Left ventricle myocardium inferior (tissue), 1 donor: ENCODE results near the gene PRICKLE2. TPM values are rescaled to one million over a fixed set of nuclear protein-coding genes. Genes with fewer than 3 reads are reported as not detected.

Source experiments
- DNase-seq: peaks from one replicate; pipeline ENCODE4 v3.0.0-alpha.2; 2020
- H3K27ac ChIP-seq: fragments of 200-600 bp; replicated peaks from 2 replicates; pipeline ENCODE4 v1.8.0; 2021
- H3K27me3 ChIP-seq: fragments of 200-600 bp; 2 replicates; pipeline ENCODE4 v1.8.0; 2021; ENCODE audit warnings: low read depth
- H3K36me3 ChIP-seq: fragments of 200-600 bp; 2 replicates; pipeline ENCODE4 v1.8.0; 2021
- H3K4me1 ChIP-seq: fragments of 200-600 bp; 2 replicates; pipeline ENCODE4 v1.8.0; 2021
- H3K4me3 ChIP-seq: fragments of 200-600 bp; 2 replicates; pipeline ENCODE4 v1.8.0; 2021; ENCODE audit warnings: mild to moderate bottlenecking, moderate library complexity
- H3K9me3 ChIP-seq: fragments of 200-600 bp; replicated peaks from 2 replicates; pipeline ENCODE4 v1.8.0; 2021
- CTCF ChIP-seq: fragments of 200-600 bp; IDR thresholded peaks from 2 replicates; pipeline ENCODE4 v1.8.0; 2021; ENCODE audit warnings: antibody characterized with exemption, mild to moderate bottlenecking, borderline replicate concordance
- intact Hi-C: fragments of 100-400 bp; cut with micrococcal nuclease; formaldehyde crosslinking; loops from one replicate; pipeline ENCODE4 v1.11.0; 2022
- total RNA-seq: library from RNA; stranded (reverse); fragmentation: NEBNext Ultra II Directional; extraction: Animal tissue kit (Norgen Biotek cat#: 25700); gene quantifications from one replicate; pipeline ENCODE4 v1.2.1, GENCODE V29; 2021
- donor health status: DM: no; HTN: yes; CAD: no; lungs with severe emphysema.

Gene PRICKLE2
- total RNA-seq, 1 donor from 2014 or later = 8.7 TPM

- peak overlapping the region; percentile 82 for H3K27ac ChIP-seq
- H3K9me3 ChIP-seq = peaks cover 8% of the 10 kb centered on the region
- TF ChIP-seq CTCF = no peak
- intact Hi-C loops = no loop called here
- no peak for DNase-seq
- no peak overlapping the region for H3K4me3 ChIP-seq
- peaks cover 45% of the 10 kb centered on the region for H3K4me1 ChIP-seq
- peaks cover 45% of the 10 kb centered on the region for H3K36me3 ChIP-seq
- H3K27me3 ChIP-seq = no peaks in the 10 kb centered on the region
Measured at GRCh38 chr3:64148955-64149653, 76.2 kb downstream of the PRICKLE2 start.

- intact Hi-C loops = no loop called here
- Histone ChIP-seq H3K4me3 (no peak overlapping the region), H3K4me1 (peaks cover 51% of the 10 kb centered on the region), H3K9me3 (peaks cover 5% of the 10 kb centered on the region), H3K27me3 (no peaks in the 10 kb centered on the region), H3K27ac (no peak overlapping the region), H3K36me3 (peaks cover 35% of the 10 kb centered on the region)
- no peak for DNase-seq
- no peak for TF ChIP-seq CTCF
Measured at GRCh38 chr3:64147211-64147610, 78.1 kb downstream of the PRICKLE2 start.

- H3K9me3 ChIP-seq = no peaks in the 10 kb centered on the region
- no peak overlapping the region for H3K4me3 ChIP-seq
- H3K4me1 ChIP-seq = peaks cover 33% of the 10 kb centered on the region
- H3K36me3 ChIP-seq = peaks cover 30% of the 10 kb centered on the region
- H3K27me3 ChIP-seq = no peaks in the 10 kb centered on the region
- intact Hi-C loops = no loop called here
- TF ChIP-seq CTCF = no peak
- DNase-seq = no peak
- no peak overlapping the region for H3K27ac ChIP-seq
Measured at GRCh38 chr3:64145438-64145837, 79.8 kb downstream of the PRICKLE2 start.

- Histone ChIP-seq H3K27ac (peak overlapping the region; percentile 27), H3K27me3 (no peaks in the 10 kb centered on the region), H3K36me3 (peaks cover 30% of the 10 kb centered on the region), H3K4me3 (no peak overlapping the region), H3K4me1 (peaks cover 22% of the 10 kb centered on the region), H3K9me3 (no peaks in the 10 kb centered on the region)
- no peak for TF ChIP-seq CTCF
- no peak for DNase-seq
- intact Hi-C loops = no loop called here
Measured at GRCh38 chr3:64144241-64144900, 80.9 kb downstream of the PRICKLE2 start.

- H3K27me3 ChIP-seq = no peaks in the 10 kb centered on the region
- H3K27ac ChIP-seq = peak overlapping the region; percentile 27
- no peaks in the 10 kb centered on the region for H3K9me3 ChIP-seq
- H3K36me3 ChIP-seq = peaks cover 30% of the 10 kb centered on the region
- H3K4me1 ChIP-seq = peaks cover 15% of the 10 kb centered on the region
- DNase-seq = no peak
- no peak for TF ChIP-seq CTCF
- no peak overlapping the region for H3K4me3 ChIP-seq
- intact Hi-C loops = no loop called here
Measured at GRCh38 chr3:64143409-64144130, 81.7 kb downstream of the PRICKLE2 start.
